HepG2 (cell line): ENCODE results near the gene MEX3A. TPM values are rescaled to one million over a fixed set of nuclear protein-coding genes. Genes with fewer than 3 reads are reported as not detected.
A peak's percentile ranks its signal among the peaks of the same experiment; 100 is the strongest.

Experiments used
- ATM ChIP-seq: fragments of 450-650 bp; IDR thresholded peaks from 2 replicates; pipeline ENCODE4 v1.7.1; 2017; ENCODE audit warnings: mild to moderate bottlenecking, borderline replicate concordance
- GATAD1 ChIP-seq: IDR thresholded peaks from 2 replicates; pipeline ENCODE4 v1.6.1; 2016; ENCODE audit warnings: missing genetic modification reagents, missing compliant biosample characterization
- KAT2B ChIP-seq: fragments of 150-350 bp; IDR thresholded peaks from 2 replicates; pipeline ENCODE4 v1.6.1; 2014; ENCODE audit warnings: low read depth, low read length, borderline replicate concordance
- MTF2 ChIP-seq: sonication (generic); formaldehyde crosslinking; IDR thresholded peaks from 2 replicates; pipeline ENCODE4 v1.5.0; 2020; ENCODE audit warnings: missing genetic modification reagents, borderline replicate concordance
- MXD1 ChIP-seq: sonication (generic); formaldehyde crosslinking; IDR thresholded peaks from 2 replicates; pipeline ENCODE4 v1.4.0; 2020; ENCODE audit warnings: mild to moderate bottlenecking, missing genetic modification reagents
- NKX3-1 ChIP-seq: sonication (generic); formaldehyde crosslinking; IDR thresholded peaks from 2 replicates; pipeline ENCODE4 v1.5.0; 2020; ENCODE audit warnings: missing genetic modification reagents
- NR2F2 ChIP-seq: IDR thresholded peaks from 2 replicates; pipeline ENCODE4 v1.6.1; 2012; ENCODE audit warnings: low read depth, inconsistent platforms, borderline replicate concordance
- PBX2 ChIP-seq: IDR thresholded peaks from 2 replicates; pipeline ENCODE4 v1.6.1; 2016; ENCODE audit warnings: control low read depth
- RXRA ChIP-seq: sonication (generic); formaldehyde crosslinking; IDR thresholded peaks from 2 replicates; pipeline ENCODE4 v1.5.1; 2020; ENCODE audit warnings: missing genetic modification reagents
- SMC3 ChIP-seq: IDR thresholded peaks from 2 replicates; pipeline ENCODE4 v1.6.1; 2011; ENCODE audit warnings: low read length, improper control_type of control experiment
- SRSF9 ChIP-seq: fragments of 200-400 bp; formaldehyde crosslinking; IDR thresholded peaks from 2 replicates; pipeline ENCODE4 v1.6.1; 2018; ENCODE audit warnings: borderline replicate concordance, mild to moderate bottlenecking, low read depth, low read length; ENCODE audit not compliant: insufficient read depth, poor library complexity, severe bottlenecking
- ZFP36L1 ChIP-seq: sonication (generic); formaldehyde crosslinking; IDR thresholded peaks from 2 replicates; pipeline ENCODE4 v1.8.0; 2022; ENCODE audit warnings: mild to moderate bottlenecking, missing genetic modification reagents, moderate library complexity
- ZNF256 ChIP-seq: sonication (generic); formaldehyde crosslinking; conservative IDR thresholded peaks from 2 replicates; pipeline ENCODE4 v1.4.0; 2020; ENCODE audit warnings: missing genetic modification reagents
- ZNF260 ChIP-seq: sonication (generic); formaldehyde crosslinking; IDR thresholded peaks from 2 replicates; pipeline ENCODE4 v1.4.0; 2020; ENCODE audit warnings: missing genetic modification reagents, low read depth, mild to moderate bottlenecking, borderline replicate concordance
- ZNF549 ChIP-seq: sonication (generic); formaldehyde crosslinking; IDR thresholded peaks from 2 replicates; pipeline ENCODE4 v1.5.0; 2020; ENCODE audit warnings: missing genetic modification reagents
- ZNF75D ChIP-seq: sonication (generic); formaldehyde crosslinking; IDR thresholded peaks from 2 replicates; pipeline ENCODE4 v1.8.1; 2023; ENCODE audit warnings: missing genetic modification reagents, mild to moderate bottlenecking, borderline replicate concordance
- ZSCAN20 ChIP-seq: sonication (generic); formaldehyde crosslinking; IDR thresholded peaks from 2 replicates; pipeline ENCODE4 v1.4.0; 2020; ENCODE audit warnings: missing genetic modification reagents, mild to moderate bottlenecking, borderline replicate concordance
- polyA plus RNA-seq, 8 experiments: library from polyadenylated mRNA; depleted of rRNA in 3 of 8; stranded (reverse) in 7 of 8; unstranded in 1 of 8; fragments of >200 nt; fragmentation: Illumina TruSeq in 4 of 8; extraction: Trizol in 4 of 8; gene quantifications; 2 replicates each; pipeline versions ENCODE4 v1.2.1 to v1.2.3, GENCODE V29; 2011 to 2016; ENCODE audit warnings: low read depth in 4 of 8, missing spikeins in 1 of 8, mixed read lengths in 1 of 8; ENCODE audit not compliant: insufficient read depth in 1 of 8
- total RNA-seq, 5 experiments: library from RNA; depleted of rRNA; stranded (reverse); fragments of >200 nt; fragmentation: Illumina TruSeq; extraction: Trizol; gene quantifications; 2 replicates each; pipeline ENCODE4 v1.2.3, GENCODE V29; 2016; ENCODE audit warnings: low read depth in 1 of 5
- TF ChIP-seq, protein P1 (sequence below): fragments of 450-650 bp; IDR thresholded peaks from 2 replicates; pipeline ENCODE4 v1.6.1; 2017

Gene MEX3A
- total and polyA plus RNA-seq, 2 of the 13 experiments (the other 11 are each of a cell fraction or from before 2014, with no cell fraction given) = 7.6 to 9.1 TPM

DNA sequence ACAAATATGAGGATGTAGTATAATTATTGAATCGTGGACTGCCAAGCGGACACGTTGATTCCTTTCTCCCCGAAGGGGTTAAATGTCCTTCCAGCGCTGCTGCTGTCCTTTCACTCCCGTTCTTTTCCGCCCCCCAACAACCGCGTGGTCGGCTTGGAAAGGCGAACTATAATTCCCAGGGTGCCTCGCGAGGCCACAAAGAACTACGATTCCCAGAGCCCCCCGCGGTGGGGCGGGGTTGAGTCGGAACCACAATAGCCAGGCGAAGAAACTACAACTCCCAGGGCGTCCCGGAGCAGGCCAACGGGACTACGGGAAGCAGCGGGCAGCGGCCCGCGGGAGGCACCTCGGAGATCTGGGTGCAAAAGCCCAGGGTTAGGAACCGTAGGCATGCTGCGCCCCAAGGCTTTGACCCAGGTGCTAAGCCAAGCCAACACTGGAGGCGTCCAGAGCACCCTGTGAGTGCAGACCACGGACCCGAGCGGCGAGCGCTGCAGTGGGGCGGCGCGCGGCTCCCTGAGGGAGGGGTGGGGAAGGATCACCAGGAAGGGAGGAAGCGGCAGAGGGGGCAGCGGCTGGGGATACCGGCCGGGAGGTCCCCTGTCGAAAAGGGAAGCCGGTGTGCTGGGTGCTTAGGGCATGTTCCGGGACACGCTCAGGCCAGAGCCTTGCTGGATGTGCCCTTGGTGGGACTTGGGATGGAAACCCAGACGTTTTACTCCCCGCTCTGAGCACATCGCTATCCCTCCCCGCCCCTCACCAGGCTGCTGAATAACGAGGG, 27.6 kb downstream of the MEX3A start, which contains the start of gene LAMTOR2 (continued):
- TF ChIP-seq, protein P1, sequence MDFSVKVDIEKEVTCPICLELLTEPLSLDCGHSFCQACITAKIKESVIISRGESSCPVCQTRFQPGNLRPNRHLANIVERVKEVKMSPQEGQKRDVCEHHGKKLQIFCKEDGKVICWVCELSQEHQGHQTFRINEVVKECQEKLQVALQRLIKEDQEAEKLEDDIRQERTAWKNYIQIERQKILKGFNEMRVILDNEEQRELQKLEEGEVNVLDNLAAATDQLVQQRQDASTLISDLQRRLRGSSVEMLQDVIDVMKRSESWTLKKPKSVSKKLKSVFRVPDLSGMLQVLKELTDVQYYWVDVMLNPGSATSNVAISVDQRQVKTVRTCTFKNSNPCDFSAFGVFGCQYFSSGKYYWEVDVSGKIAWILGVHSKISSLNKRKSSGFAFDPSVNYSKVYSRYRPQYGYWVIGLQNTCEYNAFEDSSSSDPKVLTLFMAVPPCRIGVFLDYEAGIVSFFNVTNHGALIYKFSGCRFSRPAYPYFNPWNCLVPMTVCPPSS = no peak
- TF ChIP-seq ATM (no peak), NR2F2 (no peak; the same call in 1 of the 2 replicates), MXD1 (CRISPR knock-in tag) (no peak), SRSF9 (no peak), RXRA (CRISPR knock-in tag) (0 out of 2 replicates have a peak, but pooled peaks have one; percentile 27), KAT2B (no peak), NKX3-1 (CRISPR knock-in tag) (no peak), ZNF256 (CRISPR knock-in tag) (no peak), ZNF549 (CRISPR knock-in tag) (no peak), ZFP36L1 (no peak), ZNF260 (no peak), PBX2 (CRISPR knock-in tag) (no peak), ZNF75D (CRISPR knock-in tag) (no peak), MTF2 (CRISPR knock-in tag) (no peak), SMC3 (no peak), ZSCAN20 (CRISPR knock-in tag) (0 out of 2 replicates have a peak, but pooled peaks have one; percentile 62), GATAD1 (CRISPR knock-in tag) (peak; percentile 88)
